ENCODE measurements around the gene IGSF21.
"Not testable (repeated sequence)": the region's sequence is repeated elsewhere in the genome, so short reads cannot be mapped to it uniquely, and the experiment has no call there.

Gene IGSF21

GRCh38 chr1:18360251-18360650 is 252.7 kb downstream of the IGSF21 start:
- no peak for DNase-seq (ENCODE audit: low read depth)

- DNase-seq (ENCODE audit: low read depth): no peak
These were observed 254.6 kb downstream of the IGSF21 start for GRCh38 chr1:18362150-18362549.

GRCh38 chr1:18363436-18363835 is 255.8 kb downstream of the IGSF21 start:
- DNase-seq (ENCODE audit: low read depth): no peak

GRCh38 chr1:18365099-18365705 is 257.6 kb downstream of the IGSF21 start:
- no peak for DNase-seq (ENCODE audit: low read depth)

GRCh38 chr1:18372505-18372904 is 264.9 kb downstream of the IGSF21 start:
- DNase-seq (ENCODE audit: low read depth): not testable (repeated sequence)

- DNase-seq (ENCODE audit: low read depth): no peak
These were observed 265.6 kb downstream of the IGSF21 start for GRCh38 chr1:18373151-18373550.

GRCh38 chr1:18373882-18374493 is 266.4 kb downstream of the IGSF21 start:
- no peak for DNase-seq (ENCODE audit: low read depth)

- DNase-seq (ENCODE audit: low read depth): no peak
These were observed 269.1 kb downstream of the IGSF21 start for GRCh38 chr1:18376661-18377060.

- no peak for DNase-seq (ENCODE audit: low read depth)
These were observed 272.7 kb downstream of the IGSF21 start for GRCh38 chr1:18380288-18380687.

GRCh38 chr1:18384059-18384458 is 276.5 kb downstream of the IGSF21 start:
- no peak for DNase-seq (ENCODE audit: low read depth)

- DNase-seq (ENCODE audit: low read depth): no peak
These were observed 276.9 kb downstream of the IGSF21 start for GRCh38 chr1:18384471-18384870.

GRCh38 chr1:18385239-18385790 is 277.7 kb downstream of the IGSF21 start:
- no peak for DNase-seq (ENCODE audit: low read depth)

- no peak for DNase-seq (ENCODE audit: low read depth)
These were observed 279.0 kb downstream of the IGSF21 start for GRCh38 chr1:18386591-18386990.

- DNase-seq (ENCODE audit: low read depth): no peak
These were observed 279.7 kb downstream of the IGSF21 start for GRCh38 chr1:18387307-18387706.

- DNase-seq (ENCODE audit: low read depth): no peak
These were observed 283.4 kb downstream of the IGSF21 start for GRCh38 chr1:18390953-18391352.

GRCh38 chr1:18394563-18395156 is 287.1 kb downstream of the IGSF21 start:
- no peak for DNase-seq (ENCODE audit: low read depth)

- DNase-seq (ENCODE audit: low read depth): no peak
These were observed 288.8 kb downstream of the IGSF21 start for GRCh38 chr1:18396247-18396980.

- DNase-seq (ENCODE audit: low read depth): no peak
These were observed 290.0 kb downstream of the IGSF21 start for GRCh38 chr1:18397641-18398040.

- DNase-seq (ENCODE audit: low read depth): no peak
These were observed 291.4 kb downstream of the IGSF21 start for GRCh38 chr1:18398791-18399530.

- no peak for DNase-seq (ENCODE audit: low read depth)
These were observed 292.9 kb downstream of the IGSF21 start for GRCh38 chr1:18400347-18401102.

GRCh38 chr1:18401921-18402320 is 294.3 kb downstream of the IGSF21 start:
- DNase-seq (ENCODE audit: low read depth): no peak

Measured in stimulated activated CD8-positive, alpha-beta memory T cell treated with anti-CD3 and anti-CD28 coated beads, Interleukin-4, amount 100 ng/mL, for 24 hours (primary cell).